Neural cell (in vitro differentiated cells): ENCODE measurements around the gene ABHD11. TPM values are rescaled to one million over a fixed set of nuclear protein-coding genes. Genes with fewer than 3 reads are reported as not detected.
A peak's percentile ranks its signal among the peaks of the same experiment; 100 is the strongest.

Source experiments
- H2AFZ ChIP-seq: fragments of 200-600, 300-800 bp; sonication (generic), shearing (Covaris generic); 2 replicates; pipeline ENCODE4 v1.6.0; 2014; ENCODE audit warnings: low read depth, mild to moderate bottlenecking, antibody characterized with exemption, low read length, moderate library complexity
- H3F3A ChIP-seq: fragments of 200-600 bp; shearing (Covaris generic); 2 replicates; pipeline ENCODE4 v1.6.1; 2016; ENCODE audit warnings: mild to moderate bottlenecking, moderate library complexity, mixed read lengths, antibody characterized with exemption, low read length; ENCODE audit not compliant: insufficient read depth, poor library complexity, severe bottlenecking
- H3K27ac ChIP-seq: fragments of 200-600, 300-800 bp; sonication (generic), shearing (Covaris generic); 2 replicates; pipeline ENCODE4 v1.5.1; 2014; ENCODE audit warnings: mild to moderate bottlenecking, low read length, moderate library complexity
- H3K27me3 ChIP-seq: fragments of 300-800, 200-600 bp; sonication (generic), shearing (Covaris generic); 2 replicates; pipeline ENCODE4 v1.6.0; 2014; ENCODE audit warnings: mild to moderate bottlenecking, low read depth, low read length, moderate library complexity; ENCODE audit not compliant: insufficient read depth
- H3K36me3 ChIP-seq: fragments of 300-800, 200-600 bp; sonication (generic), shearing (Covaris generic); 2 replicates; pipeline ENCODE4 v1.5.1; 2014; ENCODE audit warnings: mild to moderate bottlenecking, antibody characterized with exemption, low read length, moderate library complexity; ENCODE audit not compliant: insufficient read depth
- H3K4me2 ChIP-seq: fragments of 300-800, 200-600 bp; sonication (generic), shearing (Covaris generic); 2 replicates; pipeline ENCODE4 v1.6.0; 2014; ENCODE audit warnings: mild to moderate bottlenecking, low read length
- H3K4me3 ChIP-seq: fragments of 300-800, 200-600 bp; sonication (generic), shearing (Covaris generic); 2 replicates; pipeline ENCODE4 v1.5.1; 2014; ENCODE audit warnings: mild to moderate bottlenecking, low read length, moderate library complexity
- H3K79me2 ChIP-seq: fragments of 200-600 bp; shearing (Covaris generic); replicated peaks from 2 replicates; pipeline ENCODE4 v1.6.0; 2014; ENCODE audit warnings: mild to moderate bottlenecking, low read length, moderate library complexity; ENCODE audit not compliant: insufficient read depth
- H3K9ac ChIP-seq: fragments of 300-800, 200-600 bp; sonication (generic), shearing (Covaris generic); 2 replicates; pipeline ENCODE4 v1.6.1; 2016; ENCODE audit warnings: mild to moderate bottlenecking, low read length, mixed read lengths
- H3K9me2 ChIP-seq: fragments of 200-600 bp; shearing (Covaris generic); 2 replicates; pipeline ENCODE4 v1.6.1; 2016; ENCODE audit warnings: mild to moderate bottlenecking, low read length, mixed read lengths; ENCODE audit not compliant: insufficient read depth
- H3K9me3 ChIP-seq: fragments of 200-600, 300-800 bp; sonication (generic), shearing (Covaris generic); 2 replicates; pipeline ENCODE4 v1.6.1; 2016; ENCODE audit warnings: mild to moderate bottlenecking, mixed run types, low read length, moderate library complexity, mixed read lengths
- H4K20me1 ChIP-seq: fragments of 200-600 bp; shearing (Covaris generic); 2 replicates; pipeline ENCODE4 v1.6.1; 2016; ENCODE audit warnings: mild to moderate bottlenecking, mixed run types; ENCODE audit not compliant: insufficient read depth
- CTCF ChIP-seq: fragments of 450-650 bp; IDR thresholded peaks from 2 replicates; pipeline ENCODE4 v1.5.1; 2014; ENCODE audit warnings: antibody characterized with exemption, mild to moderate bottlenecking, moderate library complexity; ENCODE audit not compliant: poor library complexity, severe bottlenecking
- EP300 ChIP-seq: fragments of 450-650 bp; conservative IDR thresholded peaks from 2 replicates; pipeline ENCODE4 v1.6.1; 2014; ENCODE audit warnings: antibody characterized with exemption, mild to moderate bottlenecking, moderate library complexity; ENCODE audit not compliant: poor library complexity, severe bottlenecking
- EZH2 ChIP-seq: fragments of 200-600, 300-800 bp; shearing (Covaris generic), sonication (generic); IDR thresholded peaks from 2 replicates; pipeline ENCODE4 v1.6.1; 2014; ENCODE audit warnings: antibody characterized with exemption, low read length, borderline replicate concordance, mild to moderate bottlenecking; ENCODE audit not compliant: insufficient read depth, poor library complexity, severe bottlenecking
- MXI1 ChIP-seq: fragments of 450-650 bp; conservative IDR thresholded peaks from 2 replicates; pipeline ENCODE4 v1.6.1; 2014; ENCODE audit warnings: antibody characterized with exemption, mild to moderate bottlenecking; ENCODE audit not compliant: poor library complexity, severe bottlenecking
- POLR2AphosphoS5 ChIP-seq: IDR thresholded peaks from 2 replicates; pipeline ENCODE4 v1.6.1; 2012
- RAD21 ChIP-seq: fragments of 450-650 bp; conservative IDR thresholded peaks from 2 replicates; pipeline ENCODE4 v1.6.1; 2014; ENCODE audit warnings: antibody characterized with exemption, mild to moderate bottlenecking, moderate library complexity
- SMC3 ChIP-seq: fragments of 450-650 bp; conservative IDR thresholded peaks from 2 replicates; pipeline ENCODE4 v1.6.1; 2014; ENCODE audit warnings: antibody characterized with exemption, mild to moderate bottlenecking, moderate library complexity; ENCODE audit not compliant: poor library complexity
- TAF1 ChIP-seq: IDR thresholded peaks from 2 replicates; pipeline ENCODE4 v1.6.1; 2012; ENCODE audit warnings: low read depth
- polyA plus RNA-seq: library from polyadenylated mRNA; depleted of rRNA; stranded (reverse); fragments of >200 nt; gene quantifications from 2 replicates; pipeline ENCODE4 v1.2.3, GENCODE V29; 2014
- TF ChIP-seq, protein P1 (sequence below): IDR thresholded peaks from 2 replicates; pipeline ENCODE4 v1.6.1; 2012; ENCODE audit warnings: borderline replicate concordance

The ABHD11 gene
- polyA plus RNA-seq, 1 donor from 2014 or later, result 26.0 TPM

- TF ChIP-seq, protein P1, sequence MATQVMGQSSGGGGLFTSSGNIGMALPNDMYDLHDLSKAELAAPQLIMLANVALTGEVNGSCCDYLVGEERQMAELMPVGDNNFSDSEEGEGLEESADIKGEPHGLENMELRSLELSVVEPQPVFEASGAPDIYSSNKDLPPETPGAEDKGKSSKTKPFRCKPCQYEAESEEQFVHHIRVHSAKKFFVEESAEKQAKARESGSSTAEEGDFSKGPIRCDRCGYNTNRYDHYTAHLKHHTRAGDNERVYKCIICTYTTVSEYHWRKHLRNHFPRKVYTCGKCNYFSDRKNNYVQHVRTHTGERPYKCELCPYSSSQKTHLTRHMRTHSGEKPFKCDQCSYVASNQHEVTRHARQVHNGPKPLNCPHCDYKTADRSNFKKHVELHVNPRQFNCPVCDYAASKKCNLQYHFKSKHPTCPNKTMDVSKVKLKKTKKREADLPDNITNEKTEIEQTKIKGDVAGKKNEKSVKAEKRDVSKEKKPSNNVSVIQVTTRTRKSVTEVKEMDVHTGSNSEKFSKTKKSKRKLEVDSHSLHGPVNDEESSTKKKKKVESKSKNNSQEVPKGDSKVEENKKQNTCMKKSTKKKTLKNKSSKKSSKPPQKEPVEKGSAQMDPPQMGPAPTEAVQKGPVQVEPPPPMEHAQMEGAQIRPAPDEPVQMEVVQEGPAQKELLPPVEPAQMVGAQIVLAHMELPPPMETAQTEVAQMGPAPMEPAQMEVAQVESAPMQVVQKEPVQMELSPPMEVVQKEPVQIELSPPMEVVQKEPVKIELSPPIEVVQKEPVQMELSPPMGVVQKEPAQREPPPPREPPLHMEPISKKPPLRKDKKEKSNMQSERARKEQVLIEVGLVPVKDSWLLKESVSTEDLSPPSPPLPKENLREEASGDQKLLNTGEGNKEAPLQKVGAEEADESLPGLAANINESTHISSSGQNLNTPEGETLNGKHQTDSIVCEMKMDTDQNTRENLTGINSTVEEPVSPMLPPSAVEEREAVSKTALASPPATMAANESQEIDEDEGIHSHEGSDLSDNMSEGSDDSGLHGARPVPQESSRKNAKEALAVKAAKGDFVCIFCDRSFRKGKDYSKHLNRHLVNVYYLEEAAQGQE, result no peak
- TF ChIP-seq CTCF (peak; percentile 8), MXI1 (no peak), SMC3 (peak; percentile 4)
- Histone ChIP-seq H2AFZ (no peak overlapping the region), H3K9me3 (no peaks in the 10 kb centered on the region), H3K4me3 (no peak overlapping the region), H3F3A (no peaks in the 10 kb centered on the region), H3K9ac (no peak overlapping the region), H3K4me2 (no peak overlapping the region), H3K9me2 (no peaks in the 10 kb centered on the region), H3K27me3 (no peaks in the 10 kb centered on the region), H3K36me3 (no peaks in the 10 kb centered on the region), H3K79me2 (no peaks in the 10 kb centered on the region), H3K27ac (no peak overlapping the region), H4K20me1 (no peaks in the 10 kb centered on the region)
Observed at GRCh38 chr7:73726083-73726466, 12.5 kb downstream of the ABHD11 start.

DNA sequence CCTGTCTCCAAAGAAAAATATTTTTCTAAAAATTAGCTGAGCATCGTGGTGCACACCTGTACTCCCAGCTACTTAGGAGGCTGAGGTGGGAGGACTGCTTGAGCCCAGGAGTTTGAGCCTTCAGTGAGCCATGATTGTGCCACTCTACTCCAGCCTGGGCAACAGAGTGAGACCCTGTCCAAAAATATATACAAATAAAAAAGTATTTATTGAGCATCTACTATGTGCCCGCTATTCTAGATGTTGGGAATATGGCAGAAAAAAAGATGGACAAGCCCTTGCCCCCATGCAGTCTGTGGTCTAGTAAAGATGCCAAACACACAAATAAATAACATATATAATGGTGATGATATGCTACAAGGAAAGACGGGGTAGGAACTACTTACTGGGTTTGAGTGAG is 14.8 kb downstream of the ABHD11 start:
- H4K20me1 ChIP-seq, result no peaks in the 10 kb centered on the region
- no peak overlapping the region for H2AFZ ChIP-seq
- H3K4me2 ChIP-seq, result no peak overlapping the region
- H3K9me2 ChIP-seq, result no peaks in the 10 kb centered on the region
- H3F3A ChIP-seq, result no peaks in the 10 kb centered on the region
- H3K27me3 ChIP-seq, result peaks cover 5% of the 10 kb centered on the region
- no peak overlapping the region for H3K4me3 ChIP-seq
- TF ChIP-seq MXI1 (no peak), POLR2AphosphoS5 (no peak), EZH2 (no peak), CTCF (no peak), EP300 (no peak), SMC3 (no peak), RAD21 (no peak), TAF1 (no peak)
- TF ChIP-seq, protein P1, result no peak
- no peaks in the 10 kb centered on the region for H3K9me3 ChIP-seq
- no peak overlapping the region for H3K9ac ChIP-seq
- H3K27ac ChIP-seq, result no peak overlapping the region
- H3K36me3 ChIP-seq, result no peaks in the 10 kb centered on the region
- H3K79me2 ChIP-seq, result peaks cover 4% of the 10 kb centered on the region
